COLO668 (cell line): ENCODE measurements around the gene GPN2.
"Not testable (repeated sequence)": the region's sequence is repeated elsewhere in the genome, so short reads cannot be mapped to it uniquely, and the experiment has no call there.

Experiments used
- DNase-seq: peaks from one replicate; lab custom pipeline; 2025; ENCODE audit not compliant: unreplicated experiment; lab: John Stamatoyannopoulos, UW

Gene GPN2

DNA sequence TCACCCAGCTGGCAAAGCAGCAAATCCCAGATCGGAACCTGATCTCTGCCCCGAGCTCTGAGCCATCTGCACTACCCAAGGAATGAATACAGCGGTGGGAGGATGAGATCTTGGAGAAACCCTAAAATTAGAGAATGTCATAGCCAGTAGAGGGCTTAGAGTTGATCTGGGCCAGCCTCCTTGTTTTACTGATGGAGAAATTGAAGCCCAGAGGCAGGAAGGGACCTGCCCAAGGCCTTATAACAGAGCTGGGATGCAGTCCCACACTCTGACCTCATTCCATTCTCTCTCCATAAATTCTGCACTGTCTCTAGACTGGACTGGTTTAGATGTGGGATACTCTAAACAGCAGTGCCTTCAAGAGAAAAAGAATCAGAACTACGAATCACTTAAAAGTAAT lies 31.9 kb downstream of the GPN2 start:
- DNase-seq, result no peak

DNA sequence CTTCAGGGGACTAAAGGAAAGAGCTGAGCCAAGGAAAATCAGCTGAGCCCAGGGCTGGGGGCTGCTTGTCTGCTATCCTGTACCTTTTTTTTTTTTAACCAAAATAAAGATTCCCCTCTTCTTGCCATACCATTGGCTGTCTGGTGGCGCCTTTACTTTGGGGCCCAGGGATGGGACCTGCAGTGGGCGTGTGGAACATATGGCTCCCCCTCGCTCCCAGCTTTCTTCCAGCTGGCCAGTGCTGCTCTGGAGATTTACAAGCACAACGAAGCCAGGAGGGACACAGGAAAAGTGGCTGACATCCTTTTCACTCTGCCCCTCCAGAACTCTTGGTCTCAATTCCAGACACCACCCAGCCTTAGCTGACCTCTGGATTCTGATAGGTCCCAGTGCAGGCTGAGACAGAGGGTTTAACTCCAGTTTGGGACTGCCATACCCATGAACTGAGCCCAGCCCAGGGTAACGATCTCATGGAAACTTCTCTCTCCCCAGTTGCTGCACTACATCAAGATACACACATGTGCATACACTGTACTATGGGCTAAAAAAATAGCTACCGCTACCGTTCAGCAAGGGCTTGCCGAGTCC lies 32.5 kb downstream of the GPN2 start:
- DNase-seq, result no peak

DNA sequence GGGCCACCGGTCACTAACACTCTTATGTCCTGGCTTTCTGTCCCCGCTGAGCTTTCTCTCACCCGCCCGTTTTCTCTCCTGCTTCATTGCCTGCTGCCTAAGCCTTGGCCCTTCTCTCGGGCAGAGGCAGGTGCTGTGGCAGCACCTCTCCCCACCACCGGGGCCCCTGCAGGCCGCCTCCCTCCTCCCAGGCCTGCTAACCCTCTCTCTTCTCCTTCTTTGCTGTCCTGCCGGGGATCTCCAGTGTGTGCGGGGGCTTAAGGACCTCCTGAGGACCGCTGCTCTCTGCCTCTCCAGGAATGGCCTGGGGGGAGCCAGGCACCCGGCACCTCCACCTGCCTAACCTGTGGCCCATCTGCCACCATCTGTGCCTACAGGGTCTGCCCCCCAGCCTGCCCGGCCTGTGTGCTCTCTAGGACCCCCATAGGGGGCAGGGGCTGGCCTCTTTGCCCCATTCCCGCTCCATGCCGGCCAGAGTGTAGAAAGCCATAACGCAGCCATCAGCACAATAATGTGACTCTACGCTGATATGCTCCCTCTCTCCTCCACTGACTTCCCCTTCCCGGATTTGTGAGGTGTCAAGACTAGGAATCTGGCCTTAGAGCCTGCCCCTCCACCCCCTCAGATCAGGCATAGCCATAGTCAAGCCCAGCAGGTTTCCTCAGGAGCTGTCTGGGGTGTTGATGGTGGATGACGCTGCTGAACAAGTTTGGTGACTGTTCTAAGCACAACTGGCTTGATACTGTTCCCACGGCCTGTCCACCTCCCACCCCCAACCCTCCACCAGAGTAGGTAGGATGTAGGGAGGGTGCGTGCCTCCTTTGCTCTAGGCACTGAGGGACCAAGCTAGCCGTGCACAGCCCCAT lies 33.2 kb downstream of the GPN2 start:
- no peak for DNase-seq

DNA sequence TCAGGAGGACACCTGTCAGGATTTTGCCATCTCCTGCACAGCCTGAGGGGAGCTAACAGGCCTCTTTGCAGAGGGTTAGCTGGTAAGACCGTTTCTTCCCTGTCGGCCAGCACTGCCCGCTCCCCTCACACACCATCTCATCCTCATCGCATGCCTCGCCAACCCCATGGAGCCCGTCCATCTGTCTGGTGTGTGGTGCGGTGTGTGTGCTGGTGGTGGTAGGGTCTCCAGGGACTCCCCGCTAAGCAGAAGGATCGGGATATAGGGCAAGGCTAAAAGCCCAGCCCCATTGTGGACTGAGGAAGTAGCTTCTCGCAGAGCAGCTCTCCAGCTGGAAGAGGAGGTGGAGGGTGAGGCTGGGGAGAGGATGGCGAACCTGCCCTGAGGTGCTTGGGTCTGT lies 33.9 kb downstream of the GPN2 start:
- no peak for DNase-seq

DNA sequence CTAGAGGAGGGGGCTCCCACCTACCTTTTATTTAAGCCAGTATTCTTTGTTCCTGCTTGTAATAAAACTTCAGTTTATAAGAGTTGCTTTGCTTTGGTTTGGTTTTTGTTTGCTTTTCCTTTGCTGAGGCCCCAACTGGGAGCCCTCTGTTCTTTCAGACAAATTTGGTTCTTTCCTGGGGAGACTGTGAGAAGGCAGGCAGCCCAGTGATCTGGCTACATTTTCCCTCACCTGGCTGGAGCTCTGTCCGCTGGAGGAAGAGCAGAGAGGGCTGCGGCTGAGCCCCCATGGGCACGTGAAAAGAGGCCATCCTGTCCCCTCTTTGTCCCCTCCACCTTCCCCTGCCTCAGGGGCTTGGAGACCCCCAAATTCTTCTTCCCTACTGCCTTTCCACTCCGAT lies 34.4 kb downstream of the GPN2 start:
- no peak for DNase-seq

DNA sequence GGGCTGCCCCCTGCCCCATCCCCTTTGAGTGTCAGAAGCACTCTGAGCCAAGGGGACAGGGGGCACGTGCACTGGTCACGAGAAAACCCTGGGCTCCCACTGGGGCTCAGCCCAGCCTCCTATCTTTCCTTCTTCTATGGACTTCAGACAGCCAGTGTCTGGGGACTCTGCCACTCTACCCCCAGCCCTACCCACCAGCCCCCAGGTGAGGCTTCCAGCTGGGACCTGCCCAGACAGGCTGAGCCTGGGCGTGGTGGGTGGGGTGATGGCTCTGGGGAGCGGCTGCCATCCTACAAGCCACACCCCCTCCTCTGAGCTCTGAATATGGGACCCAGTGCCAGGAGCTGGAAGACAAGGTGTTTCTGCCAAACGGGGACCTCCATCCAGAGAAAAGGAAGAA lies 35.2 kb downstream of the GPN2 start:
- DNase-seq, result no peak

DNA sequence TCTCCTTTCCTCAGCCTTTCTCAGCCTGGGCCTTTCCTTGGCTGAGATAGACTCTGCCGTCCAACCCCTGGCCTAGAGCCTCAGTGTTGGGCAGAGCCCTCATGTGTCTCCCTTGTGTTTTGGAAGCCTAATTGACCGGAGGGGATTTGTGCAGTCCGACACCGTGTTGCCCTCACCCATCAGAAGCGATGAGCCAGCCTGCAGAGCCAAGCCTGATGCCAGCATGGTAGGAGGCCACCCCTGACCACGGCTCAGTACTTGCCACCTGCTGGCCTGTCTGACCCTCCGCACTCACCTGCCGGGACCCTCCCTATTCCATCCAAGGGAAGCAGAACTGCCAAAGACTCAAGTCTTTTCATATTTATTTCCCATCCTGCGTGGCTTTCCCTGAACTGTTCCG lies 36.5 kb downstream of the GPN2 start:
- no peak for DNase-seq

DNA sequence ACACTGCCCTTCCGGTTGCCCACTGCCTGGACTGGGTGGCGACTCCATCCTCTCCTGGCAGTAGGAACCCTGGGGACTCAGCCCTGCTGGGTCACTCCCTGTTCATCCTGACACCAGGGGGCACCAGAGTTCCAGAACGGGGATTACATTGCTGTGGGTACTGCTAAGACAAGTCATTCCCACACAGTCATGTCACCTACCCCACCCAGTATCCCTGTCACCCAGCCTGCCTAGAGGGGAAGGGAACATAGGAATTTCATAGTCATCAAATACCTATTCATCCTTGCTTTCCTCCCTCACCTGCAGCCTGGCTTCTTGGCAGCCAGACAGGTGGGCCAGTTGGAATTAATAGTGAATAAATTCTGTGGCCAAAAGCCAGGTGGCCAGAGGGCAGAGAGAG lies 36.9 kb downstream of the GPN2 start:
- peak; percentile 94 for DNase-seq

DNA sequence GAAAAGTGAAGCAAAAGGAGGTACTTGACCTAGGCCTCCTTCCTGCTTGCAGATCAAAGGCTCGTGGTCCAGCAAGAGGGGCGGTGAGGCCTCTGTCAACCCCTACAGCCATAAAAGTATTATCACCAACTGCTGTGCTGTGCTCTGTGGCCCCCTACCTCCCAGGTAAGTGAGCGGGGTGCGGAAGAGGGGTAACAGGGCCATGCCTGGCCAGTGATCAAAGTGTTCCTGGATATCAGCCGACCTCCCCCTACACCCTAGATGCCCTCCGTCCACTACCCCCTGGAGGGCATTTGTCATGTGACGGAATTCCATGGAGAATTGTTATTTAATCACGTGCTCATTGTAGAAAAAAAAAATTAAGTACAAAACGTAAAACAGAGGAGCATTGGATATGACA lies 37.4 kb downstream of the GPN2 start:
- no peak for DNase-seq

DNA sequence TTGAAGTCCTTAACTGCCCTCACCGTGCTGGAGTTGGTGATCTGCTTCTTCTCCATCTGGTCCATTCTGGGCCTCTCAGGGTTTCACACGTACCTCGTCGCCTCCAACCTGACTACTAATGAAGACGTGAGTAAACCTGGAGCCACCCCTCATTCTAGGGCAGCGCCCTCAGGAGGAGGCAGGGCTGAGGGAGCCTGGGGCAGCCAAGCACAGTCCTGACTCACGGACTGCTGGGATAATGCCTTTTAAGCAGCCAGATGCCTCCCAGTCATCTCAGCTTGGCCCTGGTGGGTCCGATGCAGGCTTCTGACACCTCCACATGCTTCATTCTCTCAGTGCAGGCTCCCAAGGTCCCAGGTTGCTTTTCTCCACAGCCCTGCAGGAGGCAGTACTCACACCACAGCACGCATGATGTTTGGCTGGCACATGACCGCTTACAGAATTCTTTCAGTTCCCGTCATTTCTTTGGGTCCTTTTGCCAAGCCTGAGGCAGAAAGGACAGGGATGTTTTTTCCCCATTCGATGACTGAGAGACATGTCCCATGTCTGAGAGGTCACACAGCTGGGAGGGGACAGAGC lies 38.9 kb downstream of the GPN2 start:
- no peak for DNase-seq

DNA sequence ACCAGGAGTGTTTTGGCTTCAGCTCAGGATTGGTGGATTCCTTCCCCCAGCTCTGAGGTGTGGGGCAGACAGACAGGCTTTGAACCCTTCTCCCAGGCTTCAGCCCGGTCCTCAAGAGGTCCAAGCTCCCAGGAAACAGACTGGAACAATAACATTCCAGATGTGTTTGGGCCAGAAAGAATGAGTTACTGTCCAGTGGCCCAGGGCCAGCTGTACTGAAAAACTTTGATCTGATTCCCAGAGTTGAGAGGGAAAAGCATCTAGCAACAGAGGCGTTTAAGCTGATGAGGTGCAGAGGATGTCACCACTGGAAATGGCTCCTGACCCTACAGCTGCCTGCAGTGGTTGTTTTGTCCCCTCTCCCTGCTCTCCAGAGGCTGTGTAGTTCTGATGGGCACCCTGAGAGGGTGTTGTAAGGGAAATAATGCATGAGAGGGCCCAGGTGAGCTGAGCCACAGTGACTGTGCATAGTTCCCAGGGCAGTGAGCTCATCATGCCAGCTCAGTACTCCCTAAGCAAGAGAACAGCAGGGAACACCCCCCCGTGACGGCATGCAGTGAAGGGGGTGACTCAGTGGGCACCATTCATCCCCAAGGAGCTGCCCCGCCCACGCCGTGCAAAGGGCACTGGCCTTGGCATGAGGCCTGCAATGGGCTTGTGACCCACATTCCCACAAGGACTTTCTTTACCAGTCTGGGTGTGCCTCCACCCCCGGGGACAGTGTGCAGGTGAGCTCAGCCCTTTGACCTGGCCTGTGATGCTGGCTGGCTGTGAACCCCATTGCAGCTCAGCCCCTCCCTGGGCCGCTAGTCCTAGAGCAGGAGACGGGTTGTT lies 40.9 kb downstream of the GPN2 start:
- peak; percentile 46 for DNase-seq

DNA sequence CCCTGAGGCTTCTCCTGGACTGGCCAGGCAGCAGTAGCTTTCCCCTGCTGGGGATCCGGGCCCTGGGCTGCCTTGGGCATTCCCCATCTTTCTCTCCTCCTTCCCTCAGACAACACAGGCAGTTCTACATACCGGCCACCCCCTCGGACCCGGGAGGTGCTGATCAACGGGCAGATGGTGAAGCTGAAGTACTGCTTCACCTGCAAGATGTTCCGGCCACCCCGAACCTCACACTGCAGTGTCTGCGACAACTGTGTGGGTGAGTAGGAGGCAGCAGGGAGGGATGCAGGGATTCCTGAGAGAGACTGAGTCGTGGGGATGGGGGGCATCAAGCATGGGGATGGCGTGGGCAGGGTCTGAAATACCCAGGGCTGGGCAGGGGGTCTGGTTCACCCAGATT lies 41.6 kb downstream of the GPN2 start:
- no peak for DNase-seq

DNA sequence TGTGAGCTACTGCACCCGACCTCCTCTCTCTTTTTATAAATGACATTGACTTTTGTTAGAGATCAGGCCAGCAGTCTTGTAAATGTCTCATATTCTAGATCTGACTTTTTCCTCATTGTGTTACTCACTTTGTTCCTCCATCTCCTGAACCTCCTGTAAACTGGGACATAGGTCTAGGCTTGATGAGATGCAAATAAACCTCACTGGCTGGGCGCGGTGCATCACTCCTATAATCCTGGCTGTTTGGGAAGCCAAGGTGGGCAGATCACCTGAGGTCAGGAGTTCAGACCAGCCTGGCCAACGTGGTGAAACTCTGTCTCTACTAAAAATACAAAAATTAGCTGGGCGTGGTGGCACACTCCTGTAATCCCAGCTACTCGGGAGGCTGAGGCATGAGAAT lies 42.3 kb downstream of the GPN2 start:
- not testable (repeated sequence) for DNase-seq

DNA sequence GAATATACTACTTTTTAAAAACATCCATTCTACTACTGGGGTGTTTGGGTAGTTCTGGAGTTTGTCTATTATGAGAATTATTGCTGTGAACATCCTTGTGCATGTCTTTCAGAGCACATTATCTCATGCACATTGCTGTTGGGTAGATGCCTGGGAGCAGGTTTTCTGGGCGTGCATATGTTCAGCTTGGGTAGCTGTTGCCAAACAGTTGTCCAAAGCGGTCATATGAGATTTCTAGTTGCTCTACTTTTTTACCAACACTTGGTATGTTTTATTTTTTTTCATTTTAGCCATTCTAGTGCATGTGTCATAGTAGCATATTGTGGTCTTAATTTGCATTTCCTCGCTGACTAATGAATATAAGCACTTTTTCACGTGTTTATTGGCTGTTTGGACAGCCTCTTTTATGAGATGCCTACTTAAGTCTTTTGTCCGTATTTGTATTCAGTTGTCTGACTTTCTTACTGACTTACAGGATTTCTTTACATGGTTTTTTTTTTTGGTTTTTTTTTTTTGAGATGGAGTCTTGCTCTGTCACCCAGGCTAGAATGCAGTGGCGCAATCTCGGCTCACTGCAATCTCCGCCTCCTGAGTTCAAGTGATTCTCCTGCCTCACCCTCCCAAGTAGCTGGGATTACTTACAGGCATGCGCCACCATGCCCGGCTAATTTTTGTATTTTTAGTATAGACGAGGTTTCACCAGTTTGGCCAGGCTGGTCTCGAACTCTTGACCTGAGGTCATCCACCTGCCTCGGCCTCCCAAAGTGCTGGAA lies 45.5 kb downstream of the GPN2 start:
- no peak for DNase-seq

DNA sequence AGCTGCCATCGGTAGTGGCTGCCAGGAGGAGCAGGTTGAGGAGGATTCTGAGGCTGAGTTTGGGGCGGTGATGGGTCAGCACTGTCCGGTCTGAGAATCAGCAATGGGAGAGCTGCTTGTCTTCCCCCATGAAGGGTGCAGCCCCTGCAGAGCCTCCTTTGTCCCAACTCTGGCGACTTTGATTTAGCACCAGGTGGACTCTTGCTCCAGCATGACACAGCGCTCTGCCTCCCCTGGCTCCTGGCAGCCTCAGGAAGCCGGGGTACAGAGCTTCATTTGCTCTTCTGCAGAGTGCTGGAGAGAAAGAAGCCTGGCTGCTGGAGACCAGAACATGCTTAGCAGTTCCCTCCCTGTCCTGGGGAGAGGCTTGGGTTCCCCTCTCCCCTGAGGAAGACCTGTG lies 50.3 kb downstream of the GPN2 start:
- DNase-seq, result no peak

DNA sequence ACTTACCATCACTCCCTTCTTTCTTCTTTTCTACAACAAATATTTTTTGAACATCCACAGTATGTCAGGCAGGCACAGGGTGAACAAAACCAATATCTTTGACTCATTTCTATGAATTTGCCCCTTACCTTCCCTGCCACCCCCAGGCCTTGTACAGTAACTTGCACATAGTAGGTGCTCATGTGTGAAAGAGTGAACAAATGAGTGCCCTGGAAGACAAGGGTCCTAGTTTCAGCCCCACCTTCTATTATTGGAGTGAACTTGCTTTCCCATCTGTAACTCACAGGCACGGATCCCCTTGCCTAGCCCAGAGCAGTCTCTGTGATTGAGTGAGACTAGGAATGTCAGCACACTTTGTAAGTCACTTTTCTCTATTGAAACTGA lies 50.8 kb downstream of the GPN2 start:
- no peak for DNase-seq

DNA sequence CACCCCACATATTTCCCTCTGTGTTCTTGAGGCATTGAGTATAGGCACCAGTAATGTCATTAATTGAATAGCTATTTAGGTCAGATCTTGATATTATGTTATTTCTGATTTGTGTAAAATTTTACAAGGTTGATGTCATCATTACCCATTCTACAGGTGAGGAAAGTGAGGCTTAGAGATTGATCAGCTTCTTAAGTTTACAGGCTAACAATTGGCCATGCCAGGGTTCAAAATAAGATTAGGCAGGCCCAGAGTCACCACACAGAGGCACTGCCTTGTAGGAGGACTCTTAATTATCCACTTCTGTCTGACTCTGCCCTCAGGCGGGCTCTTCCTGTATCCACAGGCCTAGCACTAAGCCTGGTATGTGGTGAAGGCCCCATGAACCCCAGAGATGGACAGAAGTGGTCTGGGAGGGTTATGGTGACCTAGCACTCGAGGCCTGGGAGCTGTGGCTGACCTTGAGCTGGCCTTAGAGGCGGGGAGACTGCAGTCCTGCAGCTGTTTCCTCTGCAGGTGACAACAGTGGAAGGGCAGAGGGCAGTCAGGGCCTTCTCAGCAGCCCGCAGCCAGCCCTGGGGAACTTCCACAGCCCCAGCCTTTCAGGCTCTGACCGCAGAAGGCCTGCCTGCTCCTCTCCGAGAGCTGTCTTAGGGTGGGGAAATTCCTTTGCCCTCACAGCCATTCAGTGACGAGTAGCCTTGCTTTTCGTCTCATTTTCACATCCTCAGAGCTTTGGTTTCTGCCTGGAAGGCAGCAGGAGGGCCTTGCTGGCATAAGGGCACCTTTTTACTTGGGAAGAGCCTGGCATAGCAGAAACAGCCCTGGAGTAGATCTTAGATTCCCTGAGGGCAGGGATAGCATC lies 51.4 kb downstream of the GPN2 start:
- DNase-seq, result no peak

DNA sequence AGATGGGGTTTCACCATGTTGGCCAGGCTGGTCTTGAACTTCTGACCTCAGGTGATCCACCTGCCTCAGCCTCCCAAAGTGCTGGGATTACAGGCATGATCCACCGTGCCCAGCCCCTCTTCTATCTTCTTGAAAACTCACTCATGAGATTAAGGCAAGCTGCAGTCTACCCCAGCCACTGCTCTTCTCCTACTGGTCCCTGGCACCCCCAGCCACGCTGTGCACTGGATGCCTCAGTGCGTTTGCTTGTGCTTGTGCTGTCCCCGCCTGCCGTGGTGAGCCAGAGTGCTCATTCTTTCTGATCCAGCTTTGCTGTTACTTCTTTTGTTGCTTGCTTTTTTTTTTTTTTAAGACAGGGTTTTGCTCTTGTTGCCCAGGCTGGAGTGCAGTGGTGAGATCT lies 52.4 kb downstream of the GPN2 start:
- not testable (repeated sequence) for DNase-seq

DNA sequence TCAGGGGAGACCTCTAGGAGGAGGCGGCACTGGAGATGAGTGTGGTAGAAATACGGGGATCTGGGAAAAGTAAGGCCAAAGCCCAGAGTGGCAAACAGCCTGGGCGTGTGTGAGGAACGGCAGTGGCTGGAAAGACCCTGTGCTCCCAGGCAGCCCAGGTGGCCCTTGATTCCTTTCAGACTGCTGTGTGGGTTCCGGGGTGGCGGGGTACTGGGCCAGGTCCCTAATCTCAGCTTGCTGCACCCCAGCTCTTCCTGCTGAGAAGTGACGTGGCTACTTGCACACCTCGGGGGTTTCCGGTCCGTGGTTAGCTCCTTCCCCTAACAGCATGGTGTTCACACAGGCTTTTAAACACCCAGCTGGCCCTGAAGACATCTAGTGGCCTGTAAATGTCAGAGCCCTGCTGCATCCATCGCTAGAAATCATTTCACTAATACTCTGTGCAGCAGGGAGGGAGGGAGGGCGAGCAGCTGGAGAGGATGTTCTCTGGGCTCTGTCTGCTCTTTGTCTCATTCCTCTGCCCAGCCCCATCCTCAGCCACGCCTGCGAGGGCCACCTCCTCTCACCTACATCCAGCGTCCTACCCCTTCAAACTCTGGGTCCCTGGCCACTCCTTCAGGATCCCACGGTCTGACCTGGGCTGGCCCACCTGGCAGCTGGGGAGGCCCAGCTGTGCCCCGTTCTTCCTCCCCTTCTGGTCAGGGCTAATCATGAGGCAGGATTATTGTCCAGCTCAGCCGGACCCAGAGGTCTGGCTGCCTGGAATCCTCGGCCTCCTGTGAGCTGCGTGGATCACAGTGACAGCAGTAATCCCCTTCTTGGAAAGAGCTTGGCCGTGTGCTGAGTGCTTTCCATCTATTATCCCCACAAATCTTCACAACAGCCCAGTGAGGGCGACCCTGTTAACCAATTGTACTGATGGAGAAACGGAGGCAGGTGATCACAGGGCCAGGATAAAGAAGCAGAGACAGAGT lies 56.4 kb downstream of the GPN2 start:
- no peak for DNase-seq
